Testis (tissue), 2 donors: ENCODE data around the gene GASK1A.

Experiments used
- CTCF ChIP-seq, 3 experiments: fragments of 450-650 bp in 2 of 3; fragments of 200-600 bp in 1 of 3; sonication (generic) in 1 of 3; IDR thresholded peaks; one replicate each; pipeline ENCODE4 v1.5.1; 2016 to 2019; ENCODE audit warnings: antibody characterized with exemption in 3 of 3, mild to moderate bottlenecking in 2 of 3, moderate library complexity in 1 of 3
- POLR2A ChIP-seq: fragments of 450-650 bp; IDR thresholded peaks from one replicate; pipeline ENCODE4 v1.6.1; 2017; ENCODE audit warnings: antibody characterized with exemption, mild to moderate bottlenecking, moderate library complexity

- TF ChIP-seq CTCF (IDR thresholded peaks at IDR 0.05) (no peak), POLR2A (no peak)
Measured at GRCh38 chr3:43062040-43062563, 83.0 kb downstream of the GASK1A start.
